K562 (cell line): ENCODE results near the gene EPC2. TPM values are rescaled to one million over a fixed set of nuclear protein-coding genes. Genes with fewer than 3 reads are reported as not detected.

Experiments
- ATF3 ChIP-seq, 2 experiments: fragments of 450-650 bp in 1 of 2; sonication (generic) in 1 of 2; formaldehyde crosslinking in 1 of 2; IDR thresholded peaks in 1 of 2; conservative IDR thresholded peaks in 1 of 2; 2 replicates each; pipeline versions ENCODE4 v1.6.1 to v1.8.1; 2016 to 2023; ENCODE audit warnings: mild to moderate bottlenecking in 2 of 2, moderate library complexity in 2 of 2, inconsistent platforms in 1 of 2, missing genetic modification reagents in 1 of 2
- DMBX1 ChIP-seq: fragments of 250-450 bp; sonication (Bioruptor Pico); IDR thresholded peaks from 2 replicates; pipeline ENCODE4 v1.8.0; 2022; ENCODE audit warnings: inconsistent platforms, mild to moderate bottlenecking, moderate library complexity, borderline replicate concordance
- ETV1 ChIP-seq: fragments of 450-650 bp; conservative IDR thresholded peaks from 2 replicates; pipeline ENCODE4 v1.6.1; 2016; ENCODE audit warnings: missing genetic modification characterization, control low read depth, low read depth, missing compliant biosample characterization
- HEY1 ChIP-seq: fragments of 250-450 bp; sonication (Bioruptor Pico); IDR thresholded peaks from 2 replicates; pipeline ENCODE4 v1.5.0; 2020; ENCODE audit warnings: mild to moderate bottlenecking, moderate library complexity, borderline replicate concordance
- KDM1A ChIP-seq, 2 experiments: fragments of 450-650 bp; IDR thresholded peaks; 2 replicates each; pipeline ENCODE4 v1.6.1; 2016; ENCODE audit warnings: mild to moderate bottlenecking in 2 of 2
- POLR2AphosphoS2 ChIP-seq: IDR thresholded peaks from 2 replicates; pipeline ENCODE4 v1.6.1; 2012; ENCODE audit warnings: low read length, improper control_type of control experiment
- POLR3G ChIP-seq: IDR thresholded peaks from 2 replicates; pipeline ENCODE4 v1.6.1; 2011; ENCODE audit not compliant: insufficient read length, insufficient replicate concordance; ENCODE audit errors: extremely low read depth
- SMAD2 ChIP-seq: fragments of 150-350 bp; IDR thresholded peaks from 2 replicates; pipeline ENCODE4 v1.6.1; 2014; ENCODE audit warnings: low read depth, mild to moderate bottlenecking, low read length
- TCFL5 ChIP-seq: fragments of 250-450 bp; sonication (Bioruptor Pico); conservative IDR thresholded peaks from 2 replicates; pipeline ENCODE4 v1.6.1; 2021; ENCODE audit warnings: mild to moderate bottlenecking, moderate library complexity, matching md5 sums
- THRA ChIP-seq: fragments of 450-650 bp; IDR thresholded peaks from 2 replicates; pipeline ENCODE4 v1.6.1; 2017; ENCODE audit warnings: mild to moderate bottlenecking, moderate library complexity
- TRIM28 ChIP-seq: fragments of 450-650 bp; IDR thresholded peaks from 2 replicates; pipeline ENCODE4 v1.6.1; 2017
- ZBTB17 ChIP-seq: fragments of 450-650 bp; formaldehyde crosslinking; IDR thresholded peaks from 2 replicates; pipeline ENCODE4 v1.4.0; 2020; ENCODE audit warnings: mild to moderate bottlenecking
- ZBTB40 ChIP-seq, 2 experiments: fragments of 450-650 bp in 1 of 2; sonication (generic) in 1 of 2; formaldehyde crosslinking in 1 of 2; IDR thresholded peaks; 2 replicates each; pipeline versions ENCODE4 v1.7.1 to v1.9.0; 2016 to 2022; ENCODE audit warnings: inconsistent platforms in 1 of 2, mild to moderate bottlenecking in 1 of 2, missing genetic modification reagents in 1 of 2
- ZNF143 ChIP-seq: sonication (generic); formaldehyde crosslinking; IDR thresholded peaks from 2 replicates; pipeline ENCODE4 v1.9.0; 2022; ENCODE audit warnings: mild to moderate bottlenecking, missing genetic modification reagents
- ZNF239 ChIP-seq: fragments of 250-450 bp; sonication (Bioruptor Pico); IDR thresholded peaks from 2 replicates; pipeline ENCODE4 v1.4.0; 2020; ENCODE audit warnings: mild to moderate bottlenecking
- ZNF583 ChIP-seq: fragments of 250-450 bp; sonication (Bioruptor Pico); IDR thresholded peaks from 2 replicates; pipeline ENCODE4 v1.4.0; 2020
- ZNF668 ChIP-seq: fragments of 250-450 bp; sonication (Bioruptor Pico); IDR thresholded peaks from 2 replicates; pipeline ENCODE4 v1.8.0; 2022; ENCODE audit warnings: mild to moderate bottlenecking, inconsistent platforms
- polyA plus RNA-seq, 8 experiments: library from polyadenylated mRNA; depleted of rRNA in 4 of 8; stranded (reverse) in 5 of 8; unstranded in 3 of 8; fragments of >200 nt; fragmentation: Nextera tagmentation in 2 of 8; fragmentation: Illumina TruSeq in 1 of 8; extraction: Ambion mirVana in 2 of 8; extraction: Trizol in 1 of 8; gene quantifications; 2 replicates each; pipeline versions ENCODE4 v1.2.1 to v1.2.3, GENCODE V29; 2011 to 2014; ENCODE audit warnings: inconsistent platforms in 1 of 8, missing spikeins in 1 of 8
- total RNA-seq, 7 experiments: library from RNA; depleted of rRNA in 6 of 7; stranded (reverse); fragments of >200 nt in 6 of 7; fragmentation: Illumina TruSeq in 2 of 7; extraction: Trizol in 2 of 7; gene quantifications; 2 replicates each; pipeline versions ENCODE4 v1.2.1 to v1.2.3, GENCODE V29; 2011 to 2021; ENCODE audit warnings: low replicate concordance in 1 of 7

The EPC2 gene
- total and polyA plus RNA-seq, 9 of the 15 experiments (the other 6 are each of a cell fraction or from before 2014, with no cell fraction given), result 7.0 to 35.8 (median 29.1) TPM

- TF ChIP-seq ZBTB40 (IDR thresholded peaks at IDR 0.05) (peak; percentile 61), ZBTB40 (CRISPR knock-in tag; IDR thresholded peaks at IDR 0.05) (no peak), ZNF668 (CRISPR knock-in tag) (no peak), HEY1 (CRISPR knock-in tag) (no peak), ATF3 (IDR thresholded peaks at IDR 0.05) (no peak), ATF3 (CRISPR knock-in tag; conservative IDR thresholded peaks at IDR 0.05) (0 out of 2 replicates have a peak, but pooled peaks have one; percentile 59), ZBTB17 (peak; percentile 50; the same call in 1 of the 2 replicates), ZNF239 (no peak), POLR2AphosphoS2 (no peak), ZNF143 (CRISPR knock-in tag) (no peak), THRA (no peak), ETV1 (peak; percentile 27; the same call in 1 of the 2 replicates), SMAD2 (no peak), DMBX1 (CRISPR knock-in tag) (no peak), POLR3G (no peak), ZNF583 (CRISPR knock-in tag) (no peak), TCFL5 (CRISPR knock-in tag) (no peak), KDM1A (IDR thresholded peaks at IDR 0.05) (no peak), TRIM28 (no peak)
Observed at GRCh38 chr2:148645539-148646230, 1.1 kb downstream of the EPC2 start (continued).
